DND-41 (cell line): ENCODE measurements around the gene KCNG4.

ENCODE experiments used
- EZH2 ChIP-seq: IDR thresholded peaks from 3 replicates; pipeline ENCODE4 v1.6.1; 2012; ENCODE audit warnings: borderline replicate concordance, low read depth, mild to moderate bottlenecking, moderate library complexity, low read length, inconsistent platforms; ENCODE audit not compliant: severe bottlenecking
- TF ChIP-seq, protein P1 (sequence below): IDR thresholded peaks from 2 replicates; pipeline ENCODE4 v1.5.1; 2012; ENCODE audit warnings: borderline replicate concordance, low read length, moderate library complexity, mild to moderate bottlenecking; ENCODE audit not compliant: poor library complexity, severe bottlenecking; ENCODE audit errors: extremely low read depth

DNA sequence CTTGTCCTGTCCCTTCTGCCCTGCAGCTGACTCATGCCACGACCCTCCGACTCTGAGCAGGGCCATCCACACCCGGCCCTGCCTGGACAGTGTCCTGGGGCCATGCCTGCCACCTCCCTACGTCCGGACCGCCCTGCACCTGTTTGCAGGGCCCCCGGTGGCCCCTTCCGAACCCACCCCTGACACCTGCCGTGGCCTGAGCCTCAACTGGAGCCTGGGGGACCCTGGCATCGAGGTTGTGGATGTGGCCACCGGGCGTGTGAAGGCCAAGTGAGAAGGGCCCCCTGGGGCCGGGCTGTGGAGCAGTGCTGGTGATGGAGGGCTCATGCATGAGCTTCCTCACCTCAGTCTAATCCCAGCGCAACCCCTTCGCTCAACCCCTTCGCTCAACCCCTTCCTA is 43.7 kb downstream of the KCNG4 start:
- TF ChIP-seq, protein P1, sequence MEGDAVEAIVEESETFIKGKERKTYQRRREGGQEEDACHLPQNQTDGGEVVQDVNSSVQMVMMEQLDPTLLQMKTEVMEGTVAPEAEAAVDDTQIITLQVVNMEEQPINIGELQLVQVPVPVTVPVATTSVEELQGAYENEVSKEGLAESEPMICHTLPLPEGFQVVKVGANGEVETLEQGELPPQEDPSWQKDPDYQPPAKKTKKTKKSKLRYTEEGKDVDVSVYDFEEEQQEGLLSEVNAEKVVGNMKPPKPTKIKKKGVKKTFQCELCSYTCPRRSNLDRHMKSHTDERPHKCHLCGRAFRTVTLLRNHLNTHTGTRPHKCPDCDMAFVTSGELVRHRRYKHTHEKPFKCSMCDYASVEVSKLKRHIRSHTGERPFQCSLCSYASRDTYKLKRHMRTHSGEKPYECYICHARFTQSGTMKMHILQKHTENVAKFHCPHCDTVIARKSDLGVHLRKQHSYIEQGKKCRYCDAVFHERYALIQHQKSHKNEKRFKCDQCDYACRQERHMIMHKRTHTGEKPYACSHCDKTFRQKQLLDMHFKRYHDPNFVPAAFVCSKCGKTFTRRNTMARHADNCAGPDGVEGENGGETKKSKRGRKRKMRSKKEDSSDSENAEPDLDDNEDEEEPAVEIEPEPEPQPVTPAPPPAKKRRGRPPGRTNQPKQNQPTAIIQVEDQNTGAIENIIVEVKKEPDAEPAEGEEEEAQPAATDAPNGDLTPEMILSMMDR: no peak
- no peak for TF ChIP-seq EZH2
